HPDE6-E6E7 (cell line): ENCODE data around the gene SDCCAG8.
A peak's percentile ranks its signal among the peaks of the same experiment; 100 is the strongest.

Source experiments
- DNase-seq: peaks from one replicate; pipeline ENCODE4 v3.0.0; 2011; ENCODE audit warnings: missing footprints; ENCODE audit errors: extremely low spot score

The SDCCAG8 gene

DNA sequence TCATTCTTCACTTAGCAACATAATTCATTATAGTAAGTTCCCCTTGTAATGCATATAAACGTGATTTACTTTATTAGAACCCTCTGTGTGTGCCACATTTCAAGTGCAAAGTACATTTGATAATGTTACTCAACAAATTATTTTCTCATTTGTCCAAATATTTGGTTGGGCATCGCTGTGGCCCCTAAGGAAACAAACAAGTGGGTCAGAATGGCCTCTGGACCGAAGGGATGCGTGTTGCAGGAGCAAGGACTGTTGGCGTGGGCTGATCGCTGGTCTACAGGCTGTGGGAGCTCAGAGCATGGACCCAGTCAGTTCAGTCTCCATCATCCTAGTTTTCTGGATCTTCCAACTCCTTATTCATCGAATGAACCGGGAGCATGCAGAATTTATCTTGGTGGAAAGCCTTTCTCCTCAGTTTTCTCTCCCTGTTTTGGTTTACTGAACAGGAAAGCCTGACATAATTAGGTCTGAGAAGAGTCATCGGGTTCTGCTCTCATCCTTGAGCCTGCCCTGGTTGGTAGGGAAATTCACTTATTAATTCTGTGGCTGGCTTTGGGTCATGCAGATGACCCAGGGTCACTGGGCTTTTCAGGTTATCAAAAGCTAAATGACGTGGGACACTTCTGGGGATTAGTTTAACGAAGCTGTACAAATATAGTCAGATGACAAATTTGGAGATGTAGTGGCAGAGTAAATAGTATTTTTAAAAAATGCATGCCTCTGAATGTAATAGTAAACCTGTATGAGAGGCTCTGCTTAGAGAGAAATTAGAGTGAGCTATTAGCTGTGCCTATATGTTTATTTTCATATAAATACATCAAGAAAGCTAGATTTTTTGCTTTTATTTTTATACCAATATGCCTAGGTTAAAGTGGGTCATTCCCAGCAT, 200.2 kb downstream of the SDCCAG8 start:
- no peak for DNase-seq

- no peak for DNase-seq
These were observed 201.6 kb downstream of the SDCCAG8 start for GRCh38 chr1:243457363-243457982.

DNA sequence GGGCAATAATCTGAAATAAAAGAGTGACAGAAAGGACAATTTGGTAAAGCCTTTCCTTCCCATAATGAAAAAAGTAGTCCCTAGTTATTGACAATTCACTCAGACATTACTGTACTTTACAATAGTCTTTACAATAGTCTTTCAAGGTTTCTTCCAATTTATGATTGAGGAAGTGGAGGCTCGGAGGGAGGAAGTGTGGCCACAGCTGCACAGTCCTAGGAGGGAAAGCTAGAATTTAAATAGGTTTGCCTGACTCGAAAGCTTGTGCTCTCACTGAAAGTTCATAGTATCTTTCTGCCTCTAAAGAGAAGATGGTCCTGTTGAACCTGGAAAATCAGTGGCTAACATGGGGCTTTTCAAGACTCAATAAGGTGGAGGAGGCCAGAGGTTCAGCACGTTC, 203.2 kb downstream of the SDCCAG8 start:
- DNase-seq: no peak

DNA sequence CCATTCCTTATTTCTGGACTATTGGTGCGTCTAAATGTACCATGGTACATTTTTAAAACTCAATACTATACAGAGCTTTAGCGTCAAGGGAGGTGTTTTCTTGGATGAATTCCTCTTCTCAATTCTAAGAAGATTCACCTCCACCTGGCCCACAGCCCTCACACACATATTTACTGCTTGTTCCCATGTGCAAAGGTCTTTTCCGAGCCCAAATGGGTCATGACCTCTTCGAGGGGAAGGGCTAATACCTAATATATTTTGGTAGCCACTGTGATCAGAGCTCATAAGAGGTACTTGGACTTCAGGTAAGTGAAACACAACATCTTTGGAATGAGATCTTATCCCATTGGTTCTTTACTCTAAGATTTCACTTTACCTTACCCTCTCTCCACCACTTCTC, 205.9 kb downstream of the SDCCAG8 start:
- no peak for DNase-seq

GRCh38 chr1:243462929-243463697, 207.3 kb downstream of the SDCCAG8 start:
- DNase-seq: no peak

DNA sequence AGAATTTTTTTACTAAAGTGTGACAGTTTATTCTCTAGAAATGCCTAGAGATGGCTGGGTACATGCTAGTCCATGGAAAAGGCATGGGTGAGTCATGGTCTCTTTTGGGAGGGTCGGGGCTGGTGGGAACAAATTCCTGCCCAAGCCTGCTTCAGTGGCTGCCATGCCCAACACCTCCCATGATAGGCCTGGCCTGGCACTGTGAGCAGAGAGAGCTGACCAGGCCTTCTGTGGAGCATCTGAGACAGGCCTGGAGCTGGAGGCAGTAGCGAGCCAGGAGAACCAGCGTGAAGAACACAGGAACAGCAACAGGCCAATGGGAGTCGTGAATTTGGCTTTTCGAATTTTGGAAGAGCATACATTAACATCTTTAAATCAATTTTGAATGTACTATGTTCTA, 209.2 kb downstream of the SDCCAG8 start:
- no peak for DNase-seq

DNA sequence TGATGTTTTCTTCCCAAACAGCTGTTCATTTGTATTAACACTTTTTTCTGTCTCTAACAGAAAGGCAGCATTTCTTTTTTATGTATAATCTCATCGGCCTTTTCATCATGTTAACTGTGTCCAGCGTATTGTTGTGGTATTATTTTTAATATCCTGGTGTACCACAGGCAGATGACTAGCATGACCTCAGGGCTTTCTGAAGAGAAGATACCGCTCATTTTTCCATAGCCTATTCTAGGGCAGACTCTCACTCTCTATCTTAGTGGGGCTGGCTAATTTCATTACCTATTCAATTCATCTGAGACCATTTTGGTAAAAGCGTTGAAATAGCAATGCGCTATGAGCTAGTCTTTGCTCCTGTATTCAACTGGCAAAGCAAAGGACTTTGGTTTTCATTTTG, 209.9 kb downstream of the SDCCAG8 start:
- no peak for DNase-seq

- no peak for DNase-seq
These were observed 213.7 kb downstream of the SDCCAG8 start for GRCh38 chr1:243469497-243469896.

DNA sequence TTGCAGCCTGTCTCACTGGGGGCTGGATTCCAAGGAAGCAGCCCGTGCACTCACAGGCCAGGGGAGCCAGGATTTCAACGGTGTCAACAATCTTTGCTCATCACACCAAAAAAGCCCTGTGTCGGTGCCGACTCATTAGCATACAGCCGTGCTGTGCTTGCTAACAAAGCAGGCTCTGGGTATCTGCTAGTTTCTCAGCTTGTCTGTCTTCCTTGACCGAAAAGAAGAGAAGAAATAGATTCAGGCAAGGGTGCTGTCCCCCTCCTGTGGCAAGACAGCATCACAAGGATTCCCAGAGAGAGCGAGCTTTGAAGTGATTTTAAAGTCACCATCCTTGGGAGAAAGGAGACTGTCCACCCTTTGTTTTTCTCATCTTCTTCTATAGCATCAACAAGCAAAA, 214.7 kb downstream of the SDCCAG8 start:
- no peak for DNase-seq

GRCh38 chr1:243471026-243471685, 215.3 kb downstream of the SDCCAG8 start:
- no peak for DNase-seq

DNA sequence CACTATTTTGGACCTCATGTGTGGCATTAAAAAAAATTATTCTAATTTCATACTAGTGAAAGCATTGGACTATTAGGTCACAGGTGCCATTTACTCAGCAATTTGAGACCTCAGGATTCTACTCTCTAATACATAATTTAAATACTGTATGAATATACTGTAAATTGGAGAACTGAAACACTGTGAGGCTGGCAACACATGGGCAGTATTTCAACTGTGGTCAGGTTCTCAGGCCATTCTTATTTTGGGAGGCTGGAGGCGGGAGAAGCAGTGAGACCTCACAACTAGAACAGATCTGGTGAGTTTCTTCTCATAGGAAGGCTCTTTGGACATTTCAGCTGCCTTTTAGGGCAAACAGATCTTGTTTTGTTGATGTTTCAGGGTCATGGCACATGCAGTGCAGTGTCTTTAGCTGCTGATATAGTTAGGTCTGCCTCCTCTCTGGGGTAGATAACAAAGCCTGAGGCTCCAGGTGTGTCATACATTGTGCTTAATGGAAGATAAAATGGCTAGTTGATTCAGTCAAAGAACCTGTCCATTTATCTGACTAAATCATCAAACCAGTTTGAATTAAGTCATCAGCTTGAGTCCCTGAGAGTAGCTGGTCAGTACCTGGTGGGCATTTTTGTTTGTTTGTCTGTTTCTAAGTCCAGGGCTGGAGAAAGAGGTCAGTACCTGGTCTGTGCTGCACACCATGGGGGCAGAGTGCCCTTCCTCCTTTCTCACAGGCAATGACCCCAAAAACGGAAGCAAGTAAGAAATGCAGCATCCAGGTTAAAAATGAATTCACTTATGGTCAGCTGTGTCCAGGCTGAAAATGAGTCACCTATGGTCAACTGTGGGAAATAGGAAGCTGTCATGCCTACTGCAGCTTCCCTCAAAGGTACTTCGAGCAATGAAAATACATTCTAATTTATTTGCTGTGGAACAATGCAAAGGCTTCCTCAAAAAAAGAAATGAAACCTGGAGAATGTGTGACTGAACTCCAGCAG, 216.2 kb downstream of the SDCCAG8 start:
- no peak for DNase-seq

DNA sequence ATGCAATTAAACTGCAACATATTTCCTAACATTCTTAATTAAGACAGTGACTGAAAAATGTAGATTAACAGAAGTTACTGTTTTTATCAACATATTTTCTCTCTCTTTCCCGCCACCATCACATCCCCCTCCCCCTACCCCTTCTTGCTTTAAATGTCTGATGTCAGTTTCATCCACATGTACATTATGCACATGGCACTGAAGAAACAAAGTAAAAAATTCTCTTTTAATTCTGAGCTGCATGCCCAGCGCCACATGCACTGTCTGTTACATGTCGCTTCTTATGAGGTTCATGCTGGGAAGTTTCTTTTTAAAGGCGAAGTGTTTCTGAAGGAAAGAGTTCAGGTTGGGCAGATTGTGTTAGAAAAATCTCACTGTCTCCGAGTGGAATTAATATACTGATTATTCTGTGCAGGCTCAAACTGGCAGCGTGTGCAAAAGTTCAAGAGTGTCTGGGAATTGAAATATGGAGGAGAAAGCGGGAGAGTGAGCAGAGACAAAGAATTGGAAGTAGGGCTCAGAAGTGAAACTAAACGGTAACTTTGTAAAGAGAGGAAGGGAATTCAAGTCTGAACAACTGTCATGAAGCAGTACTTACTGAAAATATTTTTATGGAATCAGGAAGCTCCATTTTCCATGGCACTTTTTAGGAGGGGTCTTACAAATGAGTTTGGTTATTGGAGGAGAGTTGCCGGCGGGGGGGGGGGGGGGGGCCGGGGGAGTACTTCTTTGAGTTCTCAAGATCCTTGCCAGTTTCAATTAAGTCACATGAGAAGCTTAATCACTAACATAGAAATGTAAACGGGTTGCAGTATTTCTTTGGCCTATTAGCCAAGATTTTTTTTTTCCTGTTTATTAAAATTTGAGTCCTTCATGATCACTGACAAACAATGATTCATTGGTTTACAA, 217.6 kb downstream of the SDCCAG8 start:
- no peak for DNase-seq

DNA sequence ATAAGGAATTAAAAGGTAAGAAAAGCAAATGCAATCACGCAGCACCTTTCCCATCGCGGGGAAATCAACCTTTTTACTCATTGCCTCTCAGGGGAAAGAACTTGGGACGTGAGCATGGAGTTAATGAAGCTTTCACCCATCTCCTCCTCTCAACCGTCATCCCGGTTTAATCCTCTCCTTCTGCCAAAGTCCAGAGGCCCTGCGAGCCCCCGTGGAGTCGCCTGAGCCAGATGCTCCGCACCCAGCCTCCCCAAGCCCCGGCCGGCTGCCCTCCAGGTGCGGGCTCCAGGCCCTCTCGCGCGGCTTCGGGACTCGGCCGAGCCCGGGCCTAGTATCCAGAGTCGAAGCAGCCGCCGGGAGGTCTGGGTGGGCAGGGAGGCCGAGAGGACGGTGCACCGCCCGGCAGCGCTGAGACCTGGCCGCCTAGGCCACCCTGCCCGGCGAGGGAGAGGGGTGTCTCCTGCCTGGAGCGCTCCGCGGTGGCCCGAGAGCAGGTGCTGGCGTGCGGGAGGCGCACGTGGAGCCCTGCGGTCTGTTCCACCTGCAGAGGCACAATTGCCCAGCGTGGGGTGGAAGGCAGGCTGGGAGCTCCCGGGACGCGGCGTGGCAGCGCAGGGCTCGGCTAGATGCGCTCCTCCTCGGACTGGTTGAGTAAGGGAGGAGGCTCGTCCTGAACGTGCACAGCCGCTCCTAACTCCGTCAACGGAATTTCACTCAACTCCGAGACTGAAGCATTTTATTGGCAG, 218.5 kb downstream of the SDCCAG8 start:
- DNase-seq: no peak

DNA sequence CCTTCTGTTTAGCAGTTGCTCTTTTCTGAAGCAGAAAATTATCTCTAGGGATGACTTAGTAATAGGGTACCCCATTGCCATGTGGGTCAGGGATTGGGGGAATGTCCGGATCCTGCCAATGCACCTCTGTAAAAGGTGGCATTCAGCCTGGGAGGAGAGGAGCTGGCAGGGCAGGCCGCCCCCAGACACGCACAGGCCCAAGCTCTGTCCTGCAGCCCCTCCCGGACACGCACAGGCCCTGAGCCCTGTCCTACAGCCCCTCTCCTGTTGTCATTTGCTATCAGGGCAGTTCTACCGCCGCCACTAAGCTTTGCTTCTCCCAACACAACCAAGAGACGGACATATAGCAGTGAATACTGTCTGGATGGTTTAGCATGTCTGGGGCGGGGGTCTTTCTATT, 219.1 kb downstream of the SDCCAG8 start:
- DNase-seq: no peak

DNA sequence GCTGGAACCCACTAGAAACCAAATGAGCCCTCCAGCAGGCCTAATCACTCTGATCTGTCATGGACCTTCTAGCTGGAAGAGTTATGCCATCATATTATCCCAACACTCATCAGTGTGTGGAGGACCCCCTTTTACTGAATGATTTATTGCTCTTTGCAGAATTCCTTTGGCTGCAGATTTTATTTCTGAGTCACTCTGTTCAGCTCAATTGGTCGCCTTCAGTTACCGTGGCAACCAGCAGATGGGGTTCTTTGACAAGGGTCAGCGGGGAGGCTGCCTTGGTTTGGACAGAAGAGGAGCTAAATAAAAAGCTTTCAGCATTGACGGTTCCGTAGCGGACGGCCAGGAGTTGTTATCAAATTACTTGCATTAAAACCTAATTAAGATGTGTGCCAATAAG, 220.1 kb downstream of the SDCCAG8 start:
- no peak for DNase-seq

DNA sequence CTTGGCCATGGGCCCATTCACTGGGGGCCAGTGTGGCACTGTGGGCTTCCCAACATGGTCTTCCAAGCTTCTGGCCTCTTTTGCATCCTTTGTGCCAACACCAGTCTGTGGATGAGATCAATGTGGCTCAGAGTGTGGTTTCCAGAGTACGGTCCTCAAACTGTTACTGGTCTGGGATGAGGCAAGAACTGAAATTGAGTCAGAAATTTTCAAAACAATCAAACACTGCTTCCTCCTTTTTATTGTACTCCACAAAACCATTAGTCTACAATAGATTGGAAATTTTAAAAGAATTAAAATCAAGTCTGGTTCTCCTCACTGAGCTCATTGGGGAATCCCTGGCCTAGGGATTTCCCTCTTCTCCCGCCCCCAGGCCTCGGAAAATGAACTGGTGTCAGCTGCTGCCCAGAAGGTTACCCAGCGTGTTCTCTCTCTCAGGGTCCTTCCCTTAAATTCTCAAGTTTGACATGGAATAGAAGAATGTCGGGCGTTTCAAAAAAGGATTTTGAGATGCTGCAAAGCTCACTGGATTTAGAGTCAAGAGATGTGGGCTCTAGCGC, 222.0 kb downstream of the SDCCAG8 start:
- no peak for DNase-seq

DNA sequence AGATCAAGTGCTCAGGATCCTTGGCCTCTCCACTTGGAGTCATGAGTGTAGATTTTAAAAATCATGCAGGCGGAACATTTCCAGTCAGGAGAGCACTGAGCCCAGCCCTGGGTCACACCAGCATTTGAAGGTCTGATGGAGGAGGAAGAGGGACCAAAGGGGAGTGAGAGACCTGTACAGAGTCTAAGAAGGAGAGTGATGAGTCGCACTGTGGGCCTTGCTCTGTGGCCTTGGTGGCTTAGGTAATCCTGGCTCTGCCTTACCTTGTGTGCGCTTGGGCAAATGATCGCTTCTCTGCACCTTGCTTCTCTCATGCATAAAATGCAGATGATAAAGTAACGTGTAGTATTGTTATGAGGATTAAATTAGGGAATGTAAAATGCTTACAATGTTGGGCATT, 225.3 kb downstream of the SDCCAG8 start:
- no peak for DNase-seq

- peak; percentile 32 for DNase-seq
These were observed 226.5 kb downstream of the SDCCAG8 start for GRCh38 chr1:243482141-243483022.
